Brain pericyte (primary cell): Measurements from ENCODE around the gene PACSIN1.

Source experiments
- DNase-seq: peaks from one replicate; pipeline ENCODE4 v3.0.0-alpha.2; 2012; ENCODE audit warnings: low read depth, low spot score

PACSIN1 gene

DNA sequence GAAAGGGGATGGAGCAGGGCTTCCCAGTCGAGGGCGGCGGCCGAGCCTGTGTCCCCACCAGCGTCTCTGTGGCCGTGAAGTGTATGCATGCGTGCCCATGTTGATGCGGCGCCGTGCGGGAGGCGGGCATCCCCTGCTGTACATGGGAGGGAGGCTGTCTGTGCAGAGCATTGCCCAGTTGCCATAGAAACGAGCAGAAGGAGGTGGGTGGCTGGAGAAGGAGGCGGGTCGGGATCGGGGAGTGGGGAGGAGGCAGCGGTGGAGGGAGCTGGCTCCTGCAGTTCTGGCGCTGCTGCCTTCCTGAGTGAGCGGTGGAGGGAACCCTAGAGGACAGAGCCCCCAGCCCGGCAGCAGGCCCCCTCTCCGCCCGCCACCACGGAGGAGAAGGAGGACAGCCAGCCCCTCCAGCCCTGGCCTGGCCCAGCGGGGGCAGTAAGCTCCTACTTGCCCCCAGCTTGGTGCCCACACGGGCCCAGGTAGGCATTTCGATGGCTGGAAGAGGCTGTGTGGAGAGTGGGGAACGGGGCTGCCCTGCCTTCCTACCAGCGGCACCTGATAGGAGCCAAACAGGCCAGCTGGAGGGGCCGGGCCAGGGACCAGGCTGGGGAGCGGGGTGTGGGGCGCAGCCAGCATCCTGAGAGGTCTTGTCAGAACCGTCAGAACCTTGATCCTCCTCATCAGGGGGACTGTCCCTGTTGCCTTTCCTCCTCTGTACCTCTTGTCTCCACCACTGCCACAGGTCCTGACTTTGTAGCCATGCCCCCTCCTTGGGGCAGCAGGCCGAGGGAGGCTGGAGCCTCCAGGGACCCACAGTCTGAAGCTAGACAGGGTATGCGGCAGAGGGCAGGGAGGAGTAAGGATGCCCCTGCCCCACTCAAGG lies 49.0 kb downstream of the PACSIN1 start:
- DNase-seq = no peak

DNA sequence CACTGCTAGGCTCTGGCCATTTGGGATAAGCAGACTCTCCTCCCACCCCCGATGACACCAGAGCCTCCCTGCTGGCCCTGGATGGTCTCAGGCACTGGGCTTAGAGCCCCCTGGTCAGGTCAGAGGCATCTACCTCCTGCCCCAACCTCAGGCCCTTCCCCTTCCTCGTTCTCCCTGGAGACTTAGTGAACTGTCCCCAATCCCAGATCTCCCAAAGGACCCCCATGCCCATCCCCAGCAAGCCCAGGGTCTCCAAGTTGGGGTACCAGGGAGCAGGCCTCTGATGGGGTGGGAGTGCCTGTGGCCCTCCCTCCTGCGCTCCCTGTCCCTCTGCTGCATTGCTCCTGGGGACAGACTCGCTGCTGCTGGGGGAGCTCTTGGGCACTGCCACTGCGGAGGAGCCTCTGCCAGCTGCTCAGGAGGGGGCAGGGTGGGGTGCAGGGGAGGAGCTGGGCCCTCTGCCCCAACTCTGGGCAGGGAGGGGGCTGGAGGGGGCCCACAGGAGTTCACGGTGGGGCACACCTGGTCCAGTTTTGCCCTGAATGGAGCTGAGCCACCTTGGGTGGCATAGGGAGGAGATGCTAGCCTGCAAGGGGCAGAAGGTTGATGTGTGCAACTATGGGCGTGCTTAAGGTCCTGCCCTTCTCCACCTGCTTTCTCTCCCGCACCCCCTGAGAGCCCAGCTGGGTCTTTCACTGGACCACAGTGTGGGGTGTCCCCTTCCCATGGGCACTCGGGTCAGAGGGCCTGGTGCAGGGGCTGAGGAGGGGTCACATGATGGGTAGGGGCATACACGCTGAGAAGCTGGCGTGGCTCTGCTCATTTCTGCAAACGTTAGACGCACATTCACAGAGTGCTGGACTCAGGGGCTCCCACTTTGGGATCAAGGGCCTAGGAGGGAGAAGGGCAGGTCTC lies 49.9 kb downstream of the PACSIN1 start:
- no peak for DNase-seq

DNA sequence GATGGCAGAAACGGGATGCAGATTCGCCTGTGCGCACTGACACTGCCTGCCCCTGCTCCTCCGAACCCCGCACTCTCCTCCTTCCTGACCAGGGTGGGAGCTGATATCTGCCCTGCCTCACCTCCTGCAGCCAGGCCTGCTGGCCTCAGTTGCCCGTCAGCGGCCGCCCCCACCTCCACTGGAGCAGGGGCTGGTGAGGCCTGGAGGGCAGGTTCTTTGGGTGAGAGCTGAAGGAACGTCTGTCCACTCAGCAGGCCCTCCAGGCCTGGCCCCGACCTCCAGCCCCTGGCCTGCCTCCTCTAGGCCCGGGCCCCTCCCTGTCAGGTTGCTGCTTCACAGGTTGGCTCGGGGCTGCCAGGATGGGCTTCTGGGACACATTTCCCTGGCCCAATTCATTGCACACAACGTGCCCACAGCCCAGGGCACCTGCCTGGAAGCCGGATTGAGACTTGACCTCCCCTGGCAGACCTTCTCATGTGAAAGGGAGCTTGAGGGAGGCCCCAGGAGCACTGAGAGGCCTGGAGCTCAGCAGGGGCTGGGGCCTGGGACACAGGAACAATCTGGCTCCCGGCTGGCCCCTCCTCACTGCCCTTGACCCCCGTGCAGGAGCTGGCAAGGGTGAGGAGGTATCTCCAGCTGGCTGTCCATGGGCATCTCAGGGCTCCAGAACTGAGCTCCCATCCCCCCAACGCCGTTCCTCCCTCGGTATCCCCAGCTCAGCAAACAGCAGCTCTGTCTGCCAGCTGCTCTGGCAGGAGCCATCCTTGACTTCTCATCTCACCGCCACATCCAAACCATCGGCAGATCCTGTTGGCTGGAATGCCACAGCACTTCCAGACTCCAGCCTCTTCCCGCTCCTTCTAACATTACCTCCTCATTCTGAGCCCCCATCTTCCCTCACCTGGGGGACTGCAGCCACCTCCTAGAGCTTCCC lies 50.8 kb downstream of the PACSIN1 start:
- DNase-seq = no peak

DNA sequence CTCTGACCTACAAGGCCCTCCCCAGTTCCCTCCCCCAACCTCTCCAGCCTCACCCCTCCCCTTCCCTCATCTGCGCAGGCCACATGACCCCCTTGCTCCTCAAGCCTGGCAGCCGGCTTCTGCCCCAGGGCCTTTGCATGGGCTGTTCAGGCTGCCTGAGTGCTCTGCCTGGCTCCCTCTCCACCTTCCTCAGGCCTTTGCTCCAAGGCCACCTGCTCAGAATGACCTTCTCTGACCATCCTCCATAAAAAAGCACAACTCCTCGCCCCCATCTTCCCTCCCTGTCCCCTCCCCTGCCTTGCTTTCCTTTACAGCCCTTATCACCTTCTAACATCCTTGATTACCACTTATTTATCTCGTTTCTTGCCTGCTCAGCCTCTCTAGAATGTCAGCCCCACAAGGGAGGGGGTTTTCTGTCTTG lies 51.6 kb downstream of the PACSIN1 start:
- no peak for DNase-seq

DNA sequence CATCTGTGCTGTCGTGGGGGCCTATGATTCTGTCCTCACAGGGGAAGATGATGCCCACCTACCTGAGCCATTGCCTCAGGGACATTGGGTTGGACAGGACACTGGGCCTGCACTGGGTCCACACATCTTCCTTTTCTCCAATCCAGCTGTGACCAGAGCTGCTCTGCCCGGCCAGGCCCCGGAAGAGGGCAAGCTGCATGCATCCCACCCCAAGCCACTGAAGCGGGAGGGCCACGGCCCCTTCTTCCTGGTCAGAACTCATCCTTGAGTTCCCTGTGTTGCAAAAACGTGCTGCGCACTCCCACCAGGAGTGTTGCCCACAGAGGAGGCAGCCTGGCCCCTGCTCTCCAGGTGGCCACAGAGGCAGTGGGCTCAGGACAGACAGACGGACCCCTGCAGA lies 52.1 kb downstream of the PACSIN1 start:
- DNase-seq = no peak

DNA sequence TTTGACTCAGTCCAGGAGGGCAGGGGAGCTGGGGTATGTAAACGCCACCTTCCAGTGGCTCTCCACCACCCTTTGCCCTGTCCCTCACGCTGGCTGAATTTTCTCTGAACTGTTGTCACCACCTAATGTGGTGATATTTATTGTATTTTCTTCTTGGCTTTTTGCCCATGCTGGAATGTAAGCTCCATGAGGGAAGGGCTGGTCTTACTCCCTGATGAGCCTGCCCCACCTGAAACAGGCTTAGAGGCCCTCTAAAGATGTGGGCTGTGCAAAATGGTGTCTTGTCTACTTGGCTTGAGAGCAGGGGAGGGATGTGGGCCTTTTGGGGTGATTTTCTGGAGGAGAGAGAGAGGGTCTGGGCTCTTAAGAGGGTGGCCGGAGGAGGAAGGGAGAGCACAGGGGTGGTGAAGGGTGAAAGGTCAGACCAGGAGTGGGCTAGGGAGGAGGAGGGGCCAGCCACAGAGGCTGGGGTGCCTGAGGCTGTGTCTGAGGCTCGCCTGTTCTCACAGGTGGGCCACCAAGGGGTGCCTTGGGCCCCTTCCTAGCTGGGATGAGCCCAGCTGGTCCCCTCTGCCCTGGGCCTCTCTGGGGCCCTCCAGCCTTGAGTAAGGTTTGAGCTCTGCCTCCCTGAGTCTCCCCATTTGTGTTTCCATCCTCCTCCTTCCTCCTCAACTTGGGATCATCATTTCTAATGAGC lies 52.9 kb downstream of the PACSIN1 start:
- DNase-seq = no peak

DNA sequence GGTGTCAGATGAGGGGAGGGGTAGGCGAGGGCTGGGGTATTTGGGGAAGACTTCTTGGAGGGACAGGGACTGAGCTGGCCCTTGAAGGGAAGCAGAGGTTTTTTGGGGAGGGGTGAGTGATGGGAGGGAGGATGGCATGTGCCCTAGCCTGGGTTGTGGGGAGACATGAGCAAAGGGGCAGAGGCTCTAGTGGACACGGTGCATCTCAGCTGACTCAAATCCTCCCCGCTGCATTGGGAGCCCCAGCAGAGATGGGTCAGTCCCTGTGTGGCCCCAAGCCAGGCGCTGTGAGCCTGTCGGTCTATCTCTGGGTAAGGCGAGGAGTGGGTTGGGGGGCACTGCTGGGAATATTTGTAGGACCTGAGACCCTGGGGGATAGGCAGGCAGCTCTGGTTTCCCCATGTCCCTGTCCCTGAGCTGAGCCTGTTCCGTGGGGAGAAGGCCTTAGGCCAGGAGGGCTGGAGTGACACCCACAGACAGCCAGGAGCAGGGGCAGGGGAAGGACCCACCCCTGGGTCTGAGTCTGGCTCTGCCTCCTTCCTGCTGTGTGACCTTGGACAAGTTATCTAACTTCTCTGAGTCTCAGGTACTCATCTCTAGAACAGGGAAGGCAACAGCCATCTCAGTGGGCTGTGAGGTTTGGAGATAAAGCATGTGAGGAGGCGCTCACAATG lies 54.2 kb downstream of the PACSIN1 start:
- DNase-seq = no peak

DNA sequence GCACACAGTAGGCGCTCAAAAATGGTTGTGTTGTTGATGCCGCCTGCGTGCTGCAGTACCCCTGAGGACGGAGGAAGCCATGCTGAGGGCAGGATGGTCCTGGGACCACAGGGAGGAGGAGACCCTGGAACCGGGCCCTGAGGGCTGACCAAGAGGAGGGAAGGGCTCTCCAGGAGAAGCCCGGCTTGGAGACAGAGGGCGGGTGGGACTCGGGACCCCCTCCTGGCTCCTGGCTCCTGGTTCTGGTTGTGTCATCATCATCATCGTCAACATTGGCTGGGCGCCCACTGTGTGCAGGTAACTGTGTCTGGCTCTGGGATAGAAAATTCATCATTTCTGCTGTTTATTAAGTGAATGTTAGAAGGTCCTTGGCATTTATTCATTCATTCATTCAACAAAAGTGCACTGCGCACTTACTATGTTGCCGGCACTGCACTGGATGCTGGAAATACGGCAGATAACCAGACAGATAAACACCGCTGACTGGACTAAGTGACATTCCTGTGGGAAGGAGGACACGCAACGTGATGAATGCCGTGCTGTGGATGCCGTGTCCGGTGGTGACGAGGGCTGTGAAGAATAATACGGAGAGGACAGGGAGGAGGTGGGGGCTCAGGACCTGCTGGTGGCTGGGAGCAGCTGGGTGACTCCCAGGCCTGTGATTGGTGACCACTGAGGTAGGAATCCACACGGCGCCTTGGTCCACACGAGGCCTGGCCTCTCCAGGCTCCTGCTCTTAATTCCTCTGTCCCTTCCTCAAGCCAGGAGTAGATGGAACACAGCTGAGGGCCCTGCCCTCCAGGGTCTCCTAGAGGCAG lies 55.0 kb downstream of the PACSIN1 start:
- DNase-seq = no peak

DNA sequence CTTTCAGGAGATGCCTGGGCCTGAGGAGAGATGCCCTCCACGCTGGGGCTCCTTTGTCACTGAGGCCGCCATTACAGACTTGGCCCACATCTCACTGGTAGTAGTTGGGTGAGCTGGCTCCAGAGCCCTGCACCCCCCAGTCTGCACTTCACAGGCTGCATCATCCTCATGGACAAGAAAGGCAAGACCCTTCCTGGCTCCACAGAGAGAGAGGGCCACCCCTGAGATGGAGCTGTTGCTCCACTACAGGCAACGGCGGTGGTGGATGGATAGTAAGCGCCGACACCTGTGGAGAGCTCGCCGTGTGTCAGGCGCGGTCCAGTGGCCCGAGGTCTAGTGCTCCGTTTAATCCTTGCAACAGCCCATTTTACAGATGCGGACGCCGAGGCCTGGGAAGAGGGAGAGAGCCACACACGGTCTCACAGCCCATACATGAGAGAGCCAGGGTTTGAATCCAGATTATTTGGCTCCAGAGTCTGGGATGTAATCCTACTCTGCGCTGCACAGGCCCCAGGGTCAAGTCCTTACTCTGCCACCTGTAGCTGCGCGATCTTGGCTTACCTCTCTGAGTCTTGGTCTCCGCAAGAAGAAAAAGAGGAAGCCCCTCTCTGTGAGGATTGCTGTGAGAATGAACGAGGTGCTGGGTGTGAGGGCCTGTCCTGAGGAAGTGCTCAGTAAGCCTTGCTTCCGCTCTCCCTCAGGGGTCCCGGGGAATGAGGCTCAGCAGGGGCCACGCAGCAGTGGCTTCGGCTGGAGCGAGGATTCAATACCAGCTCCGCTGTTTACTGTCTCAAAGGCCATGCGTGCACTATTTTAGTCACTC lies 55.8 kb downstream of the PACSIN1 start:
- no peak for DNase-seq

DNA sequence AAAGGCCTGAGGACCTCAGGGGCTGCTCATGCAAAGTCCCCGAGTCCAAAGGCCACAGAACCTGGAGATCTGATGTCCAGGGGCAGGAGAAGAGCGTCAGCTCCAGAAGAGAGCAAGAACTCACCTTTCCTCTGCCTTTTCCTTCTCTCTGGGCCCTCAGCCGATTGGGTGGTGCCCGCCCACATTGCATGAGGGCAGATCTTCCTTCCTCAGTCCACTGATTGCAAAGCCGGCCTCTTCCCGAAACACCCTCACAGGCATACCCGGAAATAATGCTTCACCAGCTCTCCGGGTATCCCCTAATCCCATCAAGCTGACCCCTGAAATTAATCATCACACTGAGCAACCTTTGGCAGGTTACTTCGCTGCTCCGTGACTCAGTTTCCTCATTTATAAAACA lies 56.9 kb downstream of the PACSIN1 start:
- DNase-seq = no peak

DNA sequence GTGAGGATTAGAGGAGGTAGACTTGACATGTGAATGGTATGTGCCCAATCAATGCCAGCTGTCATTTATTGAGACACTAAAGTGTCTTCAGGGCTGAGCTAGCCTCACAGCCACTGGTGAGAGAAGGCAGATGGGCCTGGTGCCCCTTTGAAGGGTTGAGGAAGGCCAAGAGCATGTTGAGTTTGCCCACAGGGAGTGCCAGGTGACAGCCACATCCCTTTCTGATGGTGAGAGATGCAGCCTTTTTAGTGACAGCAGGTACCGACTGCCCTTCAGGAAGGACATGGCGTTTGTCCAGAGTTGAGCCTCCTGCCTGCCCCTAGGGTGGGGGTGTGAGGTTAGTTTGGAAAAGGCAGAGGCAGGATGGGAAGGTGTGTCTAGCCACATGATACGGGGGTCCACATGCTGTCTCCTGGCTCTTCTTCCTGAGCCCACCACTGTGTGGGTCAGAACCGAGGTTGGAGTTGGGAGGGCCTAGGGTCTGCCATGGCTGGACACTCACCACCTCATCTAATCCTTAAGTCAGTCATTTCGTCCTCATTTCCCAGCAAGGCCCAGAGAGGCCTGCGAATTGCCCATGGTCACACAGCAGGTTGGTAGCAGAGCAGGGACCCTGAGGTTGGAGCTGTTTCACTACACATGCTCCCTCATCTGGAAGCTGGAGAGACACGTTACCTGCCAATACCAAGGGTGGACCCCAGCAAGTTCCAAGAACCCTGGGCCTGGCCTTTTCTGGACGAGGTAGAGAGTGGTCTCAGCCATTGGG lies 57.7 kb downstream of the PACSIN1 start:
- DNase-seq = no peak

DNA sequence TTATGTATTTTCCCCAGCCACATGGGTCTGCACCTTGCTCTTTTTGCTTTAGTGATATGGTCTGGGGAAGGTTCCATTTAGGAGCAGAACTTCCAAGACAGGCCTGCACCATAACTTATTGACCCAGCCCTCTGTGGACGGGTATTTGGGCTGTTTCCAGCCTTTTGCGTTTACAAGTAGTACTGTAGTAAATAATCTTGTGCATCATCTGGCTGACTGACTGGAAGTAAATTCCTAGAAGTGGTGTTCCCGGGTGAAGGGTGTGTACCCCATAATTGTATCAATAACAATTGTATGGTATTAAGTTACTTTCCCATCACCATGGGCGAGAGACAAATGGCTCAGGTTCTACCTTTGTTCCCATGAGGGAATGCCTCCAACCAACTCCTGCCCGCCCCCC lies 58.6 kb downstream of the PACSIN1 start:
- no peak for DNase-seq

DNA sequence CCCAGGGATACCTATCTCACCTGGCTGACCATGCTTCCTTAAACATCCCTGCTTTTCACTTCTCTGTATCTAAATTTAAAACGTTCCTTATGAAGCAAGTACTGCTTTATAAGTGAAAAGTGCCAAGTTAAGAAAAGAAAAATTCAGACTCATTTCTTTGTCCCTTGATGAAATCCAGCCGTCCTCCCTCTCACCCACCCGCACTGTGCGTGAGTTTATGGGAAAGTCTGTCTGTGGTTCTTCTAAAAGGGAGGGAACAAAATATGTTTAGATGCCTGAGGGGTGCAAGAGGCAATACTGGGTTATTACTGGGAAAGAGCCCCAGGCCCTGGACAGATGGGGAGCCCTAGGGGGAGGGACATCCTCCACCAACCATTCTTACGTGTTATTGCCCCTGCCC lies 59.1 kb downstream of the PACSIN1 start:
- no peak for DNase-seq

DNA sequence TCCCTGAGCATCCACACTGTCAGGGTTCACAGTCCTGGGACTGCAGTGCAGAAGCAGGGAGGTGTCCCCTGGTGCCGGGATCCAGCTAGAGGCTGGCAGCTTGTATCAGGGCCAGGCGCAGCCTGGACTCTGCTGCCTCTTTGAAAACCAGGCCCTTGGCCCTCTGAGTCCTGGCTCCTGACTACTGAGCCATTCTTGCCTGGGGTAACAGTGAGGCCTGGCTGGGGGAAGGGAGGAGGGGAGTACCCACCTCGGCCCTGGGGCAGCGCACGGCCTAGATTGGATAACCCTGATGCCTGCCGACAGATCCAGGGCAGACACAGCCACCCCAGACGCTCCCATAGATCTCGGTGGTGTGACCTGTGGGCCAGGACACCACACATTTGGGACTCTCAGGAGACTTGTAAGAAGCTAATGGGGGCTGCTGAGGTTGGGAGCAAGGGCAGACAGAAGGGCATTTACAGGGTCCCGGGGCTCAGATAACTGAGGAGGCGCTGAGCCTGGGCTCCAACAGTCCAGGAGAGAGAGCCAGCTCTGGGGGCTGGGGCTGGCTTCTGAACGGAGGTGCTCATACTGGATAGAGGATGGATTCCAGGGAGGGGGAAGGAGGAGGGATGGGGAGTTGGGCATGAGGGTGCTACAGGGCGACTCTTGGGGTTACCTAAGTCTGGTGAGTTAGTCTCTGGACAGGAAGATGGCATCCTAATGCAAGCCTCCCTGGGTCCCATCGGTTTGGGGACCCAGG lies 59.7 kb downstream of the PACSIN1 start:
- no peak for DNase-seq

DNA sequence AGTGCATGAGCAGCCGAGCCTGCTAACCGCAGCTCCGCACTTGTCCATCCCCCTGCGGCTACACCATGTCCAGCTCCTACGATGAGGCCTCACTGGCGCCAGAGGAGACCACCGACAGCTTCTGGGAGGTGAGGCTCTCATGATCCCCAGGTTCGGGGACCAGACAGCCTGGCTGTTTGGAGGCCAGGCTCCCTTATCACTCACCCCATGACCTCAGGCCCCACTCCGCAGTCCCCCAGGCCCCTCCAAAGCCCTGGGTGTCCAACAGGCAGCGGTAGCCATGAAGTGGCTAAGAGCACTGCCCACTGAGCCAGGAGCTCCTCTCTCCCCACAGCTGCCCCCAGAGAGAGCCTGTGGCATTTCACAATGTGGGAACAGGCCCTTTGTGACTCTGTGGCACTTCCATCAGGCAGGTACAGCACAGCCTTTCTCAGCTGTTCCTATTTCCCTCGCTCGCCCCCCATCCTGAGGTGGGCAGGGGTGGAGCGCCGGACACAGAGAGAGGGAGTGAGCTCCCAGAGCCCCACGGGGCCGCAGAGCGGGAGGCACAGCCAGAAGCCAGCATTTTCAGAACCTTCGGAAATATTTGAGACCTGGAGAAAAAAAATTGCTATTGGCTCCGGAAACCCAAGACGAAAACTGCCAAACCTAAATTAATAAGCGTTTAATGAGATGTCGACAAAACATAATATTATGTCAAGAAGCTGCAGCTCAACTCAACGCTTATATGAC lies 60.5 kb downstream of the PACSIN1 start:
- DNase-seq = no peak

DNA sequence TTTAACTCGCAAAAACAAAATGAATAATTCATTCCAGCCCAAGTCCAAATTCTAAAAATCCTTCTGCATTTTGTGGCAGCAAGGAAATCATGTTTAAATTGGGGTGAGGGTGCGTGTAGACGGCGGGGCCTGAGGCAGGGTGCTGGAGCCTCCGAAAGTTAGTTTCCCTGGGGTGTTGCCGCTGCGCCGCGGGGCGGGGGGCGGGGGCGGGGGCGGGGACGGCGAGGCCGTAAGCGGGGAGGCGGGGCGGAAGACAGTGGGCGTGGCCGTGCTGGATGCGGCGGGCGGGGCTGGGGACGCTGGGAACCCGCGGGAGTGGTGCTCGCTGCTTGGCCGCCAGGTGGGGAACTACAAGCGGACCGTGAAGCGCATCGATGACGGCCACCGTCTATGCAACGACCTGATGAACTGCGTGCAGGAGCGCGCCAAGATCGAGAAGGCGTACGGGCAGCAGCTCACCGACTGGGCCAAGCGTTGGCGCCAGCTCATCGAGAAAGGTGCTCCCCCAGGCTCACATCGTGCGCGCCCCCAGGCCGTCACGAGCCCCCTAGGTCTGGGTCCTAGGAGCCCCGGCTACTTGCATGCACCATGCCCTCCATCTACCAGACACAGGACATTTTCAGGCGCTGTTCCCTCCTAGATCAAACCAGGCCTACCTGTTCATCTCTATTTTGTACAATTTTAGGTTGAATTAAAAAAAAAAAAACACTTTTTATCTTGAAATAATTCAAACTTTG lies 61.3 kb downstream of the PACSIN1 start:
- peak; percentile 56 for DNase-seq
